ENCODE data around the gene CCDC69. TPM values are rescaled to one million over a fixed set of nuclear protein-coding genes. Genes with fewer than 3 reads are reported as not detected.

Gene CCDC69
- total and polyA plus RNA-seq, 10 of the 15 experiments (the other 5 are each of a cell fraction or from before 2014, with no cell fraction given), result 13.5 to 106 (median 70.1) TPM

DNA sequence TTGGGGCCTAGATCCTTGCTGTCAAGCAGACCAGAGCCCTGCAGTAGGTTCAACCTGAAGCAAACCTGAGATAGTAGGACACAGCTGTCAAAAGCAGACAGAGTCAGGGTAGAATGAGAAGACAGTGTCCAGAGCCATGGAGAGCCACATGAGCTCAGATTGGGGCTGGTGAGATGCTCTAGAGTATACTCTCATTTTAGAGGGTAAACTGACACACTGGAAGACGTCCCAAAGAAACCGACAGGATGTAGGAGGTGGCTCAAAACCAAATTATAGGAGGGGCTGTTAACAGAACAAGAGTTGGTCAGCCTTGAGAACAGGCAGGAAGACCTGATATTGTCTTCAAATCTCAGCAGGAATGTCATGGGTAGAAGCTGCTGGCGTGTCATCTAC lies 11.5 kb downstream of the CCDC69 start (continued):
- TF ChIP-seq, protein P1, sequence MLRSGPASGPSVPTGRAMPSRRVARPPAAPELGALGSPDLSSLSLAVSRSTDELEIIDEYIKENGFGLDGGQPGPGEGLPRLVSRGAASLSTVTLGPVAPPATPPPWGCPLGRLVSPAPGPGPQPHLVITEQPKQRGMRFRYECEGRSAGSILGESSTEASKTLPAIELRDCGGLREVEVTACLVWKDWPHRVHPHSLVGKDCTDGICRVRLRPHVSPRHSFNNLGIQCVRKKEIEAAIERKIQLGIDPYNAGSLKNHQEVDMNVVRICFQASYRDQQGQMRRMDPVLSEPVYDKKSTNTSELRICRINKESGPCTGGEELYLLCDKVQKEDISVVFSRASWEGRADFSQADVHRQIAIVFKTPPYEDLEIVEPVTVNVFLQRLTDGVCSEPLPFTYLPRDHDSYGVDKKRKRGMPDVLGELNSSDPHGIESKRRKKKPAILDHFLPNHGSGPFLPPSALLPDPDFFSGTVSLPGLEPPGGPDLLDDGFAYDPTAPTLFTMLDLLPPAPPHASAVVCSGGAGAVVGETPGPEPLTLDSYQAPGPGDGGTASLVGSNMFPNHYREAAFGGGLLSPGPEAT (IDR thresholded peaks at IDR 0.05; ENCODE audit: low read depth), result peak; percentile 10; the same call in 1 of the 2 replicates
- TF ChIP-seq RB1 (IDR thresholded peaks at IDR 0.05; ENCODE audit: borderline replicate concordance) (0 out of 2 replicates have a peak, but pooled peaks have one; percentile 14), ZBED1 (IDR thresholded peaks at IDR 0.05; ENCODE audit: borderline replicate concordance) (peak; percentile 52; the same call in 1 of the 2 replicates), IKZF1 (conservative IDR thresholded peaks at IDR 0.05) (peak; percentile 26; the same call in 1 of the 2 replicates), EED (IDR thresholded peaks at IDR 0.05; ENCODE audit: low read depth) (0 out of 2 replicates have a peak, but pooled peaks have one; percentile 20), ZNF207 (IDR thresholded peaks at IDR 0.05; ENCODE audit: borderline replicate concordance) (peak; percentile 42; the same call in 1 of the 2 replicates), POLR2AphosphoS5 (IDR thresholded peaks at IDR 0.05; ENCODE audit: low read length) (peak; percentile 80; the same call in 1 of the 2 replicates), POLR2A (IDR thresholded peaks at IDR 0.05; ENCODE audit: low read depth, low read length) (peak; percentile 52), TAF1 (IDR thresholded peaks at IDR 0.05; ENCODE audit: borderline replicate concordance, low read depth, low read length) (peak; percentile 17; the same call in 1 of the 2 replicates), CHD1 (IDR thresholded peaks at IDR 0.05; ENCODE audit: low read depth, low read length) (0 out of 2 replicates have a peak, but pooled peaks have one; percentile 7), MXI1 (IDR thresholded peaks at IDR 0.05; ENCODE audit: low read depth, low read length) (peak; percentile 63; the same call in 1 of the 2 replicates), NBN (IDR thresholded peaks at IDR 0.05) (peak; percentile 16; the same call in 1 of the 2 replicates)
- TF ChIP-seq, protein P2, sequence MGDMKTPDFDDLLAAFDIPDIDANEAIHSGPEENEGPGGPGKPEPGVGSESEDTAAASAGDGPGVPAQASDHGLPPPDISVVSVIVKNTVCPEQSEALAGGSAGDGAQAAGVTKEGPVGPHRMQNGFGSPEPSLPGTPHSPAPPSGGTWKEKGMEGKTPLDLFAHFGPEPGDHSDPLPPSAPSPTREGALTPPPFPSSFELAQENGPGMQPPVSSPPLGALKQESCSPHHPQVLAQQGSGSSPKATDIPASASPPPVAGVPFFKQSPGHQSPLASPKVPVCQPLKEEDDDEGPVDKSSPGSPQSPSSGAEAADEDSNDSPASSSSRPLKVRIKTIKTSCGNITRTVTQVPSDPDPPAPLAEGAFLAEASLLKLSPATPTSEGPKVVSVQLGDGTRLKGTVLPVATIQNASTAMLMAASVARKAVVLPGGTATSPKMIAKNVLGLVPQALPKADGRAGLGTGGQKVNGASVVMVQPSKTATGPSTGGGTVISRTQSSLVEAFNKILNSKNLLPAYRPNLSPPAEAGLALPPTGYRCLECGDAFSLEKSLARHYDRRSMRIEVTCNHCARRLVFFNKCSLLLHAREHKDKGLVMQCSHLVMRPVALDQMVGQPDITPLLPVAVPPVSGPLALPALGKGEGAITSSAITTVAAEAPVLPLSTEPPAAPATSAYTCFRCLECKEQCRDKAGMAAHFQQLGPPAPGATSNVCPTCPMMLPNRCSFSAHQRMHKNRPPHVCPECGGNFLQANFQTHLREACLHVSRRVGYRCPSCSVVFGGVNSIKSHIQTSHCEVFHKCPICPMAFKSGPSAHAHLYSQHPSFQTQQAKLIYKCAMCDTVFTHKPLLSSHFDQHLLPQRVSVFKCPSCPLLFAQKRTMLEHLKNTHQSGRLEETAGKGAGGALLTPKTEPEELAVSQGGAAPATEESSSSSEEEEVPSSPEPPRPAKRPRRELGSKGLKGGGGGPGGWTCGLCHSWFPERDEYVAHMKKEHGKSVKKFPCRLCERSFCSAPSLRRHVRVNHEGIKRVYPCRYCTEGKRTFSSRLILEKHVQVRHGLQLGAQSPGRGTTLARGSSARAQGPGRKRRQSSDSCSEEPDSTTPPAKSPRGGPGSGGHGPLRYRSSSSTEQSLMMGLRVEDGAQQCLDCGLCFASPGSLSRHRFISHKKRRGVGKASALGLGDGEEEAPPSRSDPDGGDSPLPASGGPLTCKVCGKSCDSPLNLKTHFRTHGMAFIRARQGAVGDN (IDR thresholded peaks at IDR 0.05), result peak; percentile 83; the same call in 1 of the 2 replicates
- TF ChIP-seq, protein P3, sequence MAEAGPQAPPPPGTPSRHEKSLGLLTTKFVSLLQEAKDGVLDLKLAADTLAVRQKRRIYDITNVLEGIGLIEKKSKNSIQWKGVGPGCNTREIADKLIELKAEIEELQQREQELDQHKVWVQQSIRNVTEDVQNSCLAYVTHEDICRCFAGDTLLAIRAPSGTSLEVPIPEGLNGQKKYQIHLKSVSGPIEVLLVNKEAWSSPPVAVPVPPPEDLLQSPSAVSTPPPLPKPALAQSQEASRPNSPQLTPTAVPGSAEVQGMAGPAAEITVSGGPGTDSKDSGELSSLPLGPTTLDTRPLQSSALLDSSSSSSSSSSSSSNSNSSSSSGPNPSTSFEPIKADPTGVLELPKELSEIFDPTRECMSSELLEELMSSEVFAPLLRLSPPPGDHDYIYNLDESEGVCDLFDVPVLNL (IDR thresholded peaks at IDR 0.05; ENCODE audit: low read depth, low read length), result no peak
- TF ChIP-seq, protein P4, sequence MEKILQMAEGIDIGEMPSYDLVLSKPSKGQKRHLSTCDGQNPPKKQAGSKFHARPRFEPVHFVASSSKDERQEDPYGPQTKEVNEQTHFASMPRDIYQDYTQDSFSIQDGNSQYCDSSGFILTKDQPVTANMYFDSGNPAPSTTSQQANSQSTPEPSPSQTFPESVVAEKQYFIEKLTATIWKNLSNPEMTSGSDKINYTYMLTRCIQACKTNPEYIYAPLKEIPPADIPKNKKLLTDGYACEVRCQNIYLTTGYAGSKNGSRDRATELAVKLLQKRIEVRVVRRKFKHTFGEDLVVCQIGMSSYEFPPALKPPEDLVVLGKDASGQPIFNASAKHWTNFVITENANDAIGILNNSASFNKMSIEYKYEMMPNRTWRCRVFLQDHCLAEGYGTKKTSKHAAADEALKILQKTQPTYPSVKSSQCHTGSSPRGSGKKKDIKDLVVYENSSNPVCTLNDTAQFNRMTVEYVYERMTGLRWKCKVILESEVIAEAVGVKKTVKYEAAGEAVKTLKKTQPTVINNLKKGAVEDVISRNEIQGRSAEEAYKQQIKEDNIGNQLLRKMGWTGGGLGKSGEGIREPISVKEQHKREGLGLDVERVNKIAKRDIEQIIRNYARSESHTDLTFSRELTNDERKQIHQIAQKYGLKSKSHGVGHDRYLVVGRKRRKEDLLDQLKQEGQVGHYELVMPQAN (conservative IDR thresholded peaks at IDR 0.05), result no peak
- TF ChIP-seq, protein P5, sequence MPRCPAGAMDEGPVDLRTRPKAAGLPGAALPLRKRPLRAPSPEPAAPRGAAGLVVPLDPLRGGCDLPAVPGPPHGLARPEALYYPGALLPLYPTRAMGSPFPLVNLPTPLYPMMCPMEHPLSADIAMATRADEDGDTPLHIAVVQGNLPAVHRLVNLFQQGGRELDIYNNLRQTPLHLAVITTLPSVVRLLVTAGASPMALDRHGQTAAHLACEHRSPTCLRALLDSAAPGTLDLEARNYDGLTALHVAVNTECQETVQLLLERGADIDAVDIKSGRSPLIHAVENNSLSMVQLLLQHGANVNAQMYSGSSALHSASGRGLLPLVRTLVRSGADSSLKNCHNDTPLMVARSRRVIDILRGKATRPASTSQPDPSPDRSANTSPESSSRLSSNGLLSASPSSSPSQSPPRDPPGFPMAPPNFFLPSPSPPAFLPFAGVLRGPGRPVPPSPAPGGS (IDR thresholded peaks at IDR 0.05; ENCODE audit: borderline replicate concordance, insufficient read depth, low read depth, low read length, poor library complexity, severe bottlenecking), result no peak
- TF ChIP-seq, protein P6, sequence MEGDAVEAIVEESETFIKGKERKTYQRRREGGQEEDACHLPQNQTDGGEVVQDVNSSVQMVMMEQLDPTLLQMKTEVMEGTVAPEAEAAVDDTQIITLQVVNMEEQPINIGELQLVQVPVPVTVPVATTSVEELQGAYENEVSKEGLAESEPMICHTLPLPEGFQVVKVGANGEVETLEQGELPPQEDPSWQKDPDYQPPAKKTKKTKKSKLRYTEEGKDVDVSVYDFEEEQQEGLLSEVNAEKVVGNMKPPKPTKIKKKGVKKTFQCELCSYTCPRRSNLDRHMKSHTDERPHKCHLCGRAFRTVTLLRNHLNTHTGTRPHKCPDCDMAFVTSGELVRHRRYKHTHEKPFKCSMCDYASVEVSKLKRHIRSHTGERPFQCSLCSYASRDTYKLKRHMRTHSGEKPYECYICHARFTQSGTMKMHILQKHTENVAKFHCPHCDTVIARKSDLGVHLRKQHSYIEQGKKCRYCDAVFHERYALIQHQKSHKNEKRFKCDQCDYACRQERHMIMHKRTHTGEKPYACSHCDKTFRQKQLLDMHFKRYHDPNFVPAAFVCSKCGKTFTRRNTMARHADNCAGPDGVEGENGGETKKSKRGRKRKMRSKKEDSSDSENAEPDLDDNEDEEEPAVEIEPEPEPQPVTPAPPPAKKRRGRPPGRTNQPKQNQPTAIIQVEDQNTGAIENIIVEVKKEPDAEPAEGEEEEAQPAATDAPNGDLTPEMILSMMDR (IDR thresholded peaks at IDR 0.05 in 2 of 3, conservative IDR thresholded peaks at IDR 0.05 in 1 of 3; ENCODE audit: control insufficient read depth in 2 of 3, extremely low read depth in 1 of 3, insufficient read depth in 1 of 3, low read depth in 3 of 3, low read length in 3 of 3), result no peak

Measured in GM12878 (cell line).